Activated gamma-delta T cell (primary cell): ENCODE data around the gene COG8.
"Not testable (repeated sequence)": the region's sequence is repeated elsewhere in the genome, so short reads cannot be mapped to it uniquely, and the experiment has no call there.

ENCODE experiments used
- DNase-seq: peaks from one replicate; lab custom pipeline; 2025; lab: John Stamatoyannopoulos, UW

The COG8 gene

DNA sequence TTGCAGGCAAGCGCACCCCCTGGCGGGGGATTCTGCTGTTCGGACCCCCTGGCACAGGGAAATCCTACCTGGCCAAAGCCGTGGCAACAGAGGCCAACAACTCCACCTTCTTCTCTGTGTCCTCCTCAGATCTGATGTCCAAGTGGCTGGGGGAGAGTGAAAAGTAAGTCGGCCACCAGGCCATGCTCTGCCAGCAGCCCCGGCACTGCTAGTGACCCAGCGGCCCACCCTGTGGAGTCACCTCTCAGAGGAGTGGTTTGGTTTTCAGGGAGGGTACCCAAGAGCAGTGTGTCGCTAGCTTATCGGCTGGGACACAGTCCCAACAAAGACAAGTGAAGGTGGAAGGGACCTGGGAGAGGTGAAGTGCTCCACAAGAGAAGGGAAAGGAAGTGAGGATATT, 20.0 kb downstream of the COG8 start:
- DNase-seq = no peak

GRCh38 chr16:69318911-69319289, 20.5 kb downstream of the COG8 start:
- DNase-seq = no peak

DNA sequence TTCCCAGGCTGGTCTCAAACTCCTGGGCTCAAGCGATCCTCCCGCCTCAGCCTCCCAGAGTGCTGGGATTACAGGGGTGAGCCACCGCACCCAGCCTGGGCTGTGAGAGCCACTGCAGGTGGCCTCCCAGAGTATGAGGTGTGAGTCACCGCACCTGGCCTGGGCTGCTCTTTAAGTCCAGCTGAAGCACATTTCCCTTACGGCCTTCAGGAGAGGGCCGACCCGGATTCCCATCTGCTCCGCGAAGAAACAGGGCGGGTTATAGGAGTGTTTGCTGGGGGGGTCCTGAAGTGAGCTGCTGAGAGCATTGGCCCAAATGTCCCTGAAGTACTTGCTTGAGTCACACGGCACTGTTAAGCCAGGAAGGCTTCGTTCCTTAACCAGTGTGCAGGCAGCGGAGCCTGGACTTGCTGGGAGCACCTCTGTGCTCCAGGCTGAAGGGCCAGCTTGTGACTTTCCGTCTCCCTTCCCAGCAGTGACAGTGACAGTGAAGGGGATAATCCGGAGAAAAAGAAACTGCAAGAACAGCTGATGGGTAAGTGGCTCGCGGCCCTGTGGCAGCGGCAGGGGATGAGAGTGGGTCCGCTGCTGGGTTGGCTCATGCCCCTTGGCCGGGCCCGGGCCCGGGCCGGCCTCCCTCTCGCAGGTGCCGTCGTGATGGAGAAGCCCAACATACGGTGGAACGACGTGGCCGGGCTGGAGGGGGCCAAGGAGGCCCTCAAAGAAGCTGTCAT, 21.0 kb downstream of the COG8 start:
- no peak for DNase-seq

DNA sequence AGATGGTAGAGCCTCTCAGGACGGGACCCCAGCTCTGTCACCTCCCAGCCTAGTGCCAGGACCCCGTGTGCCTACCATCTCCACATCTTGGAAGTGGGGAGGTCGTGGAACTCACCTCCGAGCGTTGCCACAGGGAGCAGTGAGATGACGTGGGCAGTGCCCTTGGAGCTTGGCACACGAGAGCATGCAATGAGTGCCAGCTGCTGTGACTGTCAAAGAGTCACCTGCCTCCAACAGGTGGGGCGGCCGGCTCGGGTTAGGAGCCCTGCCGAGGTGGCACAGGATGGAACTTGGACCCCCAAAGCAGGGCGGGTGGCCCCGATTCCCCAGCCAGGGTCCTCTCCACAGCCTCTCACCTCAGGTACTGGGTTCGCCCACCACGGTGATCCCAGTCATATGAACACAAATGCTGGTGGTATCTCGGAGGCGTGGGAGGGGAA, 22.7 kb downstream of the COG8 start:
- DNase-seq = no peak

DNA sequence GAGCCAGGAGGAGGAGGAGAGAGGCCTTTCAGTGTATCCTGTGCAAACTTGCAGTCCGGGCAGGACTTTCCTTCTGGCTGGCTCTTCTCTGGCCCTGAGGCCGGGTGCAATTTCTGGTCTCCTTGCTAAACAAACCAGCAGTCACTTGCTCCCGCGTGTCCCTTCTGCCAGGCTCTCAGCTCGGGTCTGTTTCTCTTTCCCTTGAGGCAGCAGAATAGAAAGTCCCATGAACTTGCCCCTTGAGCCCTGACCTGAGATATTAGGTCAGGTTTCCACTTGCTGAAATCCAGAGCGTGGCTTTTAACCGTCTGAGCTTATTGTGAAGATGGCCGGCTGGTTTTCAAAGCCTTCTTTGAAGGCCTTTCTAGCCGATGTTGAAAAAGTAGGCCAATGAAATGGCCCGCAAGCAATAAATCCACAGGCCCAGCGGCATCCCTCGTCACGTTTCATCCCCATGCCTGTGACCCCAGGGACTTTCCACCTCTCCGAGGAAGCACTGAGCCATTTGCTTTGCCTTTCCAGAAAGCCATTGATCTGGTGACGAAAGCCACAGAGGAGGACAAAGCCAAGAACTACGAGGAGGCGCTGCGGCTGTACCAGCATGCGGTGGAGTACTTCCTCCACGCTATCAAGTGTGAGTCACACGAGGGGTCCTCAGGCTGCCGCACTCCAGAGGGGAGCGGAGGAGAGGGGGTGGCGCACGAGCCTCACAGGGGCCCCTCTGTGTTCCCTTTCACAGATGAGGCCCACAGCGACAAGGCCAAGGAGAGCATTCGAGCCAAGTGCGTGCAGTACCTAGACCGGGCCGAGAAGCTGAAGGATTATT, 23.7 kb downstream of the COG8 start:
- DNase-seq = no peak

- no peak for DNase-seq
Measured at GRCh38 chr16:69314534-69314933, 24.8 kb downstream of the COG8 start.

DNA sequence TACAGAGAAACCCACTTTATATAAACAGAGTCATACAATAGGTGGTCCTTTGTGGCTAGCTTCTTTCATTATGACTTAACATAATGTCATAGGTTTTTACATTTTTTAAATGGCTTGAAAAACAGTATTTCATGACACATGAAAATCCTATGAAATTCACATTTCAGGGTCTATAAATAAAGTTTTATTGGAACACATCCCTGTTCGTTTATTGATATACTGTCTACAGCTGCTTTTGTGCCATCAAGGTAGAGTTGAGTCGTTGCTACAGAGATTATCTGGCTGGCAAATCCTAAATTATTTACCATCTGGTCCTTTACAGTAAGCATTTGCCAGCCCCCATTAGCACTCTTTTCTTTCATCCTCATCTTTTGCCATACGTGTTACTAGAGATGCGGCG, 25.9 kb downstream of the COG8 start:
- DNase-seq = no peak

- no peak for DNase-seq
Measured at GRCh38 chr16:69311533-69312387, 27.6 kb downstream of the COG8 start.

DNA sequence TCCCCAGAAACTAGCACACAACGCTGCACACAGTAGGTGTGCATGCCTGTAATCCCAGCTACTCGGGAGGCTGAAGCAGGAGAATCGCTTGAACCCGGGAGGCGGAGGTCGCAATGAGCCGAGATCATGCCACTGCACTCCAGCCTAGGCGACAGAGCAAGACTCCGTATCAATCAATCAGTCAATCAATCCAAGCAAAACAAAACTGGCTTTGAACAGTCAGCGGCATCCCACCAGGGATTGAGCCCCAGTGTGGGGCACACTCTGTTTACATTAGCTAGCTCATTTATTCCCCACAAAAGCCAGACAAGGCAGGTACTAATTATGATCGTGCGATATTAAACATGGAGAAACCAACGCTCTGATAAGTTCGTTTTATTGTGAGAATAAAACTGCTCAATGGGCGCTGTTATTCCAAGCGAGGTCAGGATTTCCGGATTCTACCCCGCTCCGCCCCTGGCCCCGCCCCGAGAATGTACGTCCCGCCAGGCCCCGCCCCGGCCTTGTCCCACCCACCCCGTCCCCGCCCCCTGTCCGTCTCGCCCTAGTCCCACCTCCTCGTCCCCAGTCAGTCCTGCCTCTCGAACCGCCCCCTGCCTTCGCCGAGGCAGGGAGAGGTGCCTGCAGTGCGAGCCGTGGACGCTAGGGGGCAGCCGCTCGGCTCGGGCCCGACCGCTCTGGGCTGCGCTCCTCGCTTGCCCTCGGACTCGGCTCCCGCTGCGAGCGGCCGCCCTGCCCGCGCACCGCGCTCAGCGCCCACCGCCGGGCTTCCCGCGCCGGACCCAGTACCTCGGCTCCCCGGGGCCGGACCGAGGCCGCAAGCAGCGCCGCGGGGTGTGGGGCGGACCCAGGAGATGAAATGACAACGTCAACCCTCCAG, 28.5 kb downstream of the COG8 start, which contains the start of gene VPS4A:
VPS4A (plus strand) TSS at position 698 of the 880 bp plus-strand sequence; CDS start at position 860, 162 bp downstream.
- peak; percentile 90 for DNase-seq

DNA sequence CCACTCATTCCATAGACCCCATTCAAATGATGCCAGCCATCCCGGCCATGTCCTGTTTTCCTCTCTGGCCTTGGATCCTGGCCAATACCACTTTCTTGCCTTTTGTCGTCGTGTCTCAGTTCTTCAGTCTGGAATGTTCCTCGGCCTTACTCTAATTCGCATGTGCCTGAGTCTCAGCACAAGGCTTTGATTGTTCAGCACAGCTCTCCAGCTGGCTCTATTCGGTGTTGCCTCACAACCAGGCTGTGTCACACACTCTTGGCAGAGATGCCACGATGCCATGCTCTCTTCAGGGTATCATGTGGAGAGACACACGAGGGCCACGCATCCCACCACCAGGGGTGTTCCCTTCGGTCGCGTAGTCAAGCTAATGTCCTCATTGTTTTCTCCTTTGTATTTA, 30.0 kb downstream of the COG8 start:
- DNase-seq = no peak

DNA sequence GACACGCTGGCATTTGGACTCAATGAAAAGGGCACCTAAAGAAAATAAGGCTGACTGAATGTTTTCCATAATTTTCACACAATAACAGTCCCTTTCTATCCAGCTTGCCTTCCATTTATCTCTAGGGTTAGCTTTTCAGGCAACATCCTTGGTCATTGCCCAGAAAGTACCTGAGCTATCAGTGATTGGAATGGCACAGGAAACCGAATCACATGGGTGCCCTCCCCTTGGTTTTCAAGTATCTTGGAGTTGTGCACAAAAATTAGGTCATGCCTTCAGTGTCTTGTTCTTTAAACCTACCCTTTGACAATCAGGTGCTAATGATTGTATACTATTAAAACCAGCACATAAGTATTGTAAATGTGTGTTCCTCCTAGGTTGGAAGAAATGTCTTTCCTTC, 31.5 kb downstream of the COG8 start:
- no peak for DNase-seq

DNA sequence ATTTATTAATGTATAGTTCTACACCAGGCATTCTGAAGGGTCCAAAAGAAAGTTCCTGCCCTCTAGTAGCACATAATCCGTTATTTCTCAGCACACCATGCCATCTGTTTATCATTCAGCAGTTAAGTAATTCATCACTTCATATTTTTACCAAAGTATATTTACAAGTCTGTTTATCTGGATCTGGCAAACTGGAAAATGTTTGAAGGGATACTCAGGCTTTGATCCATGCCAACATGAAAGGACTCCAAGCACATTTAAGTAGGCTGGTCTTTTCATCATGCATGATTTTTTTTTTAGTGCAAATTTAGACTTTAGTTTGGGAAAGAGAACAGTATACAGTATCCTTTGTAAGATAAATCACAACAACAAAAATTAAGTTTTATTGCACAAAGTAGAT, 32.3 kb downstream of the COG8 start:
- no peak for DNase-seq

DNA sequence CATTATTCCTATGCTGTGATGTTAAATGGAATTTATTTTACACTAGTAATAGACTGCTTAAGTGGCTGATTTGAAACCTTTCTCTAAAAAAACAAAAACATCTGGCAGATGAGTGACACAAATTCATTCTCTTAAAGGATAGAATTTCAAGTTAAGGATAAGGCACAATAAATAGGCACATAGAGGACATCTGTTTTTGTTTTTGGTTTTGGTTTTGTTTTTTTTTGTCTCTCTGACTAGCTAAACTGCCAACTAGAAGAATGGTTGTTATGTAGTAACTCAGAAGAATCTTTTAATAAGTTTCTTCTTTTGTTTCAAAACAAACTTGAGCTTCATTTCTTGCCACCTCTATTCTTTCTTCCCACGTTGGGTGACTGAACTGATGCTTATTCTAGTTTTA, 33.3 kb downstream of the COG8 start:
- DNase-seq = no peak

DNA sequence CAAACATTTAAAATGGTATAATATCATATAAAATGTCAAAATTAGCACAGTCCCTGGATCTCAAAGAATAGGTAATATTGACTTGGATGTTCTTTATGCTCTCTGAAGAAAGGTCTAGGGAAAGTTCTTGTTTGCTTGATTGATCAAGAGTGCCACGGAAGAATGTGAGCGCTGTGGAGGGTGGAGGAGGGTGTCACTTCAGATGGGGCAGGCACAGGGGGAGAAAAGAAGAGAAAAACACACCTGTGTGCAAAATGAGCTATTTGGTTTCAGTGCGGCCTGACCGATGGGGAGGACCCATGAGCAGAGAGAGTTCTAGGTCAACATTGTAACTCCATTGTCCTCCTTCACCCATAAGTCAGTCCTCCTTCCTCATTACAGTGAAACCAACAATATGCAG, 37.1 kb downstream of the COG8 start:
- no peak for DNase-seq

DNA sequence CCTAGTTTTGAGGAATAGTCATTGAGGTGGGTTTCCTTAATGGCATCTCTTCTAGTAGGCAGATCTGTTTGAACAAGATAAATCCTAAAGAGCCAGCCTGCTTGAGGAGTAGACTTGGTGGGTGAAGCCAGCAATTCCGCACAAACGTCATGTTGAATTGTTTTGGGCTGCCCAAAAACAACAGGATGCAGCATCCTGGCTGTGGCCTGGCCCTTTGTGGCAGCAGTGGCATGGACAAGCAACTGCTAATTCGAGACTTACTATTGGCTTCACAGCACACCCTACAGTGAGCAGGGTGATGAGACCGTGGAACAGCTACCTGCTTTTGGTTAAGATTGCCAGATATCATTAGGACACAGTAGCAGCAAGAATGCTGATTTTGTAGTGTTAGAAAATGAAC, 37.5 kb downstream of the COG8 start:
- DNase-seq = no peak

DNA sequence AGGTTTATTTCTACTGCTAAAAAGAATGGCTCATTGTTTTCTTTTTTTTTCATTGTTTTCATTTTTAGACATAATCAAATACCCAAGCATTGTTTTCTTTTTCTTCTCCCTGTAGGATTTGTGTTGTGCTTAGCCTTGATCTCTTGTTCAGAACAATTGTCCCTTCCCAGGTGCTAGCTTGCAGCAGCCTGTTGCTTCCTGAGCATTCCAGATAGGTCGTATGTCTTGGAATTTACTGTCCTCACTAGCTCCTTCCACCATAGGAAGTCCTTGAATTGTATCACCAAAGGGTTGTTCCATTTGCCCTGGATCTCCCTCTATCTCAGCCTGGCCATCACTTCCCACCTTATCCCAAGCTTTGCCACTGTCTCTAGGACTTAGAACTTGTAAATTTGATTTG, 38.2 kb downstream of the COG8 start:
- DNase-seq = no peak

- DNase-seq = no peak
Measured at GRCh38 chr16:69298261-69298660, 41.1 kb downstream of the COG8 start.

DNA sequence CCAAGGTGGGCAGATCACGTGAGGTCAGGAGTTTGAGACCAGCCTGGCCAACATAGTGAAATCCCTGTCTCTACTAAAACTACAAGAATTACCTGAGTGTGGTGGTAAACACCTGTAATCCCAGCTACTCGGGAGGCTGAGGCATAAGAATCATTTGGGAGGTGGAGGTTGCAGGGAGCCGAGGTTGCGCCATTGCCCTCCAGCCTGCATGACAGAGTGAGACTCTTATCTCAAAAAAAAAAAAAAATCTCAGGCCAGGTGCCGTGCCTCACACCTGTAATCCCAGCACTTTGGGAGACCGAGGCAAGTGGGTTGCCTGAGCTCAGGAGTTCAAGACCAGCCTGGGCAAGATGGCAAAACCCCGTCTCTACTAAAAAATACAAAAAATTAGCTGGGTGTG, 42.6 kb downstream of the COG8 start:
- not testable (repeated sequence) for DNase-seq

- DNase-seq = no peak
Measured at GRCh38 chr16:69294051-69294450, 45.3 kb downstream of the COG8 start.

DNA sequence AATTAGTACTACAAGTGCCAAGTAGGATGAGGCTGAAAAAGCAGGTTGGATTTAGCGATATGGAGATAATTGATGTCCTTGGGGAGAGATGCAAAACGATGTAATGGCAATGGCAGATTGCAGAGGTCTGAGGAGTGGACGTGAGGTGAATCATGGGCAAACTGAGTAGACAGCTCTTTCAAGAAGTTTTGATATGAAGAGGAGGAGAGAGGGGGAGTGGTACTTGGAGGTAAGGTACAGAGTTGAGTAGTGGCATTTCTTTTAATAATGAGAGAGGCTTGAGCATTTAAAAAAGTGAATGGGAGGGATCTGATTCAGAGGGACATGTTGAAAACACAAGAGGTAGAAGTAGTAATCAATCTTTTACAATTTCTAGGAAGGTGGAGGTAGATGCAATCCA, 46.0 kb downstream of the COG8 start:
- no peak for DNase-seq

DNA sequence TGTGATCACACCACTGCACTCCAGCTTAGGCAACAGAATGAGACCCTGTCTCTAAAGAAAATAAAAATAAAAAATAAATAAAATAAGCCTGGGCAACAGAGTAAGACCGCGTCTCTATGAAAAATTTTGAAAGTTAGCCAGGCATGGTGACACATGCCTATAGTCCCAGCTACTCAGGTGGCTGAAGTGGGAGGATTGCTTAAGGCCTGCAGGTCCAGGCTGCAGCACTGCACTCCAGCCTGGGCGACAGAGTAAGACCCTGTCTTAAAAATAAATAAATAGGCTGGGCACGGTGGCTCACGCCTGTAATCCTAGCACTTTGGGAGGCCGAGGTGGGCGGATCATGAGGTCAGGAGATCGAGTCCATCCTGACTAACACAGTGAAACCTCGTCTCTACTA, 47.7 kb downstream of the COG8 start:
- not testable (repeated sequence) for DNase-seq
